NCI-H510A (cell line): Measurements from ENCODE around the gene AQP12B.
"Not testable (repeated sequence)": the region's sequence is repeated elsewhere in the genome, so short reads cannot be mapped to it uniquely, and the experiment has no call there.

Experiments used
- DNase-seq: peaks from one replicate; lab custom pipeline; 2025; lab: John Stamatoyannopoulos, UW

Gene AQP12B

DNA sequence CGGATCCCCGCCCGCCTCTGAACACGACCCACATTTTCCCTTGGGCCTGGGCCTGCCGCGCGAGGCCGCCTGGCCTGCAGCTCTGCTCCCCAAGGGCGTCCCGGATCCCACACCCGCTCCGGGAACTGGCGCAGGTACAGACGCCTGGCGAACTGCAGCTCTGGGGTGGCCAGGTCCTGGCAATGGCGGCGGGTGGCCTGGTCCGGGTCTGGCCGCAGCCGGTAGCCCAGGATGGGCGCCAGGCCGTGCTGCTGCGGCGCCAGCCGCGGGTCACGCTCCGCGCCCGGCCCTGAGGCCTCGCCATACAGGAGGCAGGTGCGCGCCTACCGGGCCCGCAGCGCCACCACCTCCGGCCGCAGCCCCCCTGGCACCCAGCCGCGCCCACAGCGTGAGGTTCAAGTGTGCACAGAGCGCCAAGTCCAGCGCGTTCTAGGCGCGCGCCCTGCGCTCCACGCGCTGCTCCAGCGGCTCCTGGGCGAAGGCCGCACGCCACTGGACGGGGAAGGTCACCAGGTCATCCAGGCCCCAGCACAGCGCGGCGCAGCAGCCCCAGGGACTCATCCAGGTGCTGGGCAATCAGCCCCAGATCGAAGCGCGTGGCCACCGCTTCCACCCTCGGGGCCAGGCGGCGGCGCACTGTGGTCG, 18.5 kb upstream of the AQP12B start:
- DNase-seq = no peak

DNA sequence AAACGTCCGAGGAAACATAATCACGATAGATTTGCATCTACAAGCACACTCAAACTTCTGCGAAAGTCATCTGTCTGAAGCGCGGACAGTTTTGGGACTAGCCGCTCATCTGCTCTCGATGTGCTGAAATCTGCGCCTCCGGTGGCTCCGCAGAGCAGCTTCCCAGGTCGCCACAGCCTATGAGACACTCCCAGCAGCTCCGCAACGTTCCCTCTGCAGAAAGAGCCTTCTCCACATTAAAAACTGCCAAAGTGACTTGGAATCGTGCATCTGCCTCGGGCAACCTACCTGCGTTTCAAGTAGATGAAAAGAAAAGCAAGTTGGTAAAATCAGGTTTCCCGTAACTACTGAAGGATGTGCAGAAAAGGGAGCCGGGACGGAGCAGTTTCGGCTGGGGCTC, 17.9 kb upstream of the AQP12B start:
- not testable (repeated sequence) for DNase-seq

GRCh38 chr2:240699835-240700234, 17.1 kb upstream of the AQP12B start:
- not testable (repeated sequence) for DNase-seq

DNA sequence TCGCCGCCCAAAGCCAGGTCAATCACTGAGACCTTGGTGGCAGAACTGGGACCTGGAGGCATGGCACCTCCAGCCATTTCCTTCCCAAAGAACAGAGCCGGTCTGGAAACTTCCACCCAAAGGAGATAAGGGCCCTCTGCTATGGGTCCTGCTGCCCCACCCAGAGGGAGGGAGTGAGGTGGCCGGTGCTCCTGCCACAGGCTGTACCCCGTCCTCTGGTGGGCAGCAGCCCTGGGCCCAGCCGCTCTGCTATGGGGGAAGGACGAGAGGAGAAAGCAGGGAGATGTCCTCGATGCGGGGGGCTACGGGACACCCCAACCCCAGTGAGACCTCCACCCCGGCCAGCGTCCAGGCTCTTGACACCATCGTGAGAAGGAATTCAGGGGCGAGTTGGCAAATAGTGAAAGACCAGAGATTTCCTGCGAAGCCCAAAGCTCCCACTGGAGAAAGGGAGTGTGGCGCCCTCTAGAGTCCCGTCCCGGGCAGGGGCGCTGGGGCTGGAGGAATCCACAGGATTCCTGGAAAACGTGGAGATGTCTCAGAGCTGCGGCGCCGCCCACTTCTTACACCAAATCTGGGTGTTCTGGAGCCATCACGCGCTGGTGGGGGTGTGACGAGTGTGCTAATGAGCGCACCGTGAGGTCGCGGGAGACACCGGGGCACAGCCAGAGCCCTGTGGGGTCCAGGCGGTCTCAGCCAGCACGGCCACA, 16.3 kb upstream of the AQP12B start:
- not testable (repeated sequence) for DNase-seq

DNA sequence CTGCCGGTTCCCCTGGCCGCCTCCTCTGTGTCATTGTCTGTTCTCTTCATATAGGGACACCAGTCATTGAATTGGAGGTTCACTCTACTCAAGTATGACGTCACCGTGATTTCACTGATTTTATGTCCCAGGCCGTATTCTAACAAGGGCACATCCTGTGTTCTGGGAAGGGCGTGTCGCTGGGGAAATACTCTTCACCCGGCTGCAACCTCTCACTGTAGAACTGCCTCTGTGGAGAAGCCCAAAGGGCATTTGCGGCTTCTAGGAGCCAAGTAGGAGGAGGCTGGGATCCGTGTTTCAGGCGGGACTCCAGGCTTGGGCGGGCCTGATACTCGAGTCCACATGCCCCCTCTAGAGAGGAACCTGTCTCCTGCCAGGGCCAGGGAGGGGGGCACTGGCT, 13.8 kb upstream of the AQP12B start:
- DNase-seq = not testable (repeated sequence)

GRCh38 chr2:240695593-240695992, 12.9 kb upstream of the AQP12B start:
- not testable (repeated sequence) for DNase-seq

DNA sequence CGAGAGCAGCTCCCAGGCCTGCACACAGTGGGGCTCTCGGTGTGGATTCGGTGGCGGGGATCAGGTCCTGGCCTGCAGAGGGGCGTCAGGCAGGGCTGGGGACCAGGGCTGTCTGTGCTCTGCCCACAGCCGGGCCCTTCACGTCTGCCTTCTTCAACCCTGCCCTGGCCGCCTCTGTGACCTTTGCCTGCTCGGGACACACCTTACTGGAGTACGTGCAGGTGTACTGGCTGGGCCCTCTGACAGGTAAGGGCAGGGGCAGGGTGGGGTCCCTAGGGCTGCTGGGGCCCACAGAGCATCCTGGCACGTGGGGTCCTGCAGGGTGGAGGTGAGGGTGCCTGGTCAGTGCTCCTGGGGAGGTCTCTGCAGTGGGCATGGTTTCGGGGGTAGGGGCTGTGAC, 11.6 kb upstream of the AQP12B start:
- DNase-seq = not testable (repeated sequence)

DNA sequence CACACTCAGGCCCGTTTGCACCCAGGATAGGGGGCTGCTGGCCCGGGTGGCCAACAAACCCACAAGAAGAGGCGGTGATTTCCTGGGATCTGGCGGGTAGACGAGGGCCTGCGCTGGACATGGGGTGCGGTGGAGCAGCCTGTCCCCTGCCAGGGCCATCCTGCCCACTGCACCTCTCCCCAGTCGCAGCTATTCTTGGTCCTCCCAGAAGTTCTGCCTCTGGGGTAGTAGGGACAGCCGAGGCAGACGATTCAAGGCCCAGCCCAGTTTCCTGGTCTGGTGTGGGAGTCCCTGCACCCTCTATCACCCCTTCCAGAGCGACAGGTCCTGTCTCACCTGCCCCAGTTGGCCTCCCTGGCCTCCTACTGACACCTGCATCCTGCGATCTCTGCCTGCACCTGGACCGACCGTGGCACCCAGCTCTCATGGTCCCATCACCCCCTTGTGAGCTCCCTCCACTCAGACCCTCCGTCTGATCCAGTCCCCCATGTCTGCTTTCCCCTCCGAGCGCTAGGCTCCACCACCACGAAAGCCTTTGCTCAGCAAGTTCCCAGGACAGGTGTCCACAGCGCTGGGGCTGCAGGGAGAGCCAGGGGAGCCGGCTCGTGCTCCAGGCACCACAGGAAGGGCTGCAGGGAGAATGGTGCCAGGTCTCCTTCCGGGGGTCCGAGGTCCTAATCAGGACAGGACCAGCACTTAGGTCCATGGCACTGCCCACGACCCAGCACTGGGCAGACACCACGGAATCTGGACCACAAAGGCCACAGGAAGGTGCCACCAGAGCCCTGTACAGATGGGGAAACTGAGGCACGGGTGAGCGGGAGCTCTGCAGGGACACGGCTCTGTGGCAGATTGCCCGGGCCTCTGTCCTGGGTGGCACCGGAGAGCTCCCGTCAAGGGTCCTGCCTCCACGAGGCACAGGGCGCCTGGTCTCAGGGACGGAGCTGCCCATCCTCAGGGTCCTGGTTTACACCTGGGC, 10.2 kb upstream of the AQP12B start:
- not testable (repeated sequence) for DNase-seq

DNA sequence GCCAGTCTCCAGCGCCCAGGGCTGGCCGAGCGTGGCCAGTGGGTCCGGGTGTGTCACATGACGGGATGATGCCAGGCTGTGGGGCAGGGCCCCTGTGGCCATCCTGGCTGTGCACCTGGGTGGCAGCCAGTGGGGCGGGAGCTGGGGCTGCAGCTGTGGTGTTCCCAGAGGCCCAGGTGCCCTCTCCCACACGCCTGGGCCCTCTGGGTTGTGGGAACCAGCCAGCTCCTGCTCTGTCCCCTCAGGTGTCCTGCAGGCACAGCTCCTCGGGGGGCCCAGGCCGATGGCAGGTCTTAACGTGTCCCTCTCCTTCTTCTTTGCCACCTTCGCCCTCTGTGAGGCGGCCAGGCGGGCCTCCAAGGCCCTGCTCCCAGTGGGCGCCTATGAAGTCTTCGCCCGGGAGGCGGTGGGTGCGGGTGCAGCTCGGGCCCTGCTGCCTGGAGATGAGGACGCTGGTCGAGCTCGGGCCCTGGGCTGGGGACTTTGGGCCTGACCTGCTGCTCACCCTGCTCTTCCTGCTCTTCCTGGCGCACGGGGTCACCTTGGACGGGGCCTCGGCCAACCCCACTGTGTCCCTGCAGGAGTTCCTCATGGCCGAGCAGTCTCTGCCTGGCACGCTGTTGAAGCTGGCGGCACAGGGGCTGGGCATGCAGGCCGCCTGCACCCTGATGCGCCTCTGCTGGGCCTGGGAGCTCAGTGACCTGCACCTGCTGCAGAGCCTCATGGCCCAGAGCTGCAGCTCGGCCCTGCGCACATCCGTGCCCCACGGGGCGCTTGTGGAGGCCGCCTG, 9.1 kb upstream of the AQP12B start, which contains the start of gene AQP12A:
Gene AQP12A, plus strand, starts transcription at position 236 of the 790 bp plus-strand sequence. Its CDS starts 48 bp downstream, at position 284.
- not testable (repeated sequence) for DNase-seq

- not testable (repeated sequence) for DNase-seq
Observed at GRCh38 chr2:240691075-240691427, 8.4 kb upstream of the AQP12B start.

- DNase-seq = not testable (repeated sequence)
Observed at GRCh38 chr2:240690421-240691074, 7.9 kb upstream of the AQP12B start.

- DNase-seq = no peak
Observed at GRCh38 chr2:240689975-240690374, 7.3 kb upstream of the AQP12B start.

- DNase-seq = no peak
Observed at GRCh38 chr2:240688553-240688919, 5.9 kb upstream of the AQP12B start.

- DNase-seq = no peak
Observed at GRCh38 chr2:240687741-240688552, 5.3 kb upstream of the AQP12B start.

DNA sequence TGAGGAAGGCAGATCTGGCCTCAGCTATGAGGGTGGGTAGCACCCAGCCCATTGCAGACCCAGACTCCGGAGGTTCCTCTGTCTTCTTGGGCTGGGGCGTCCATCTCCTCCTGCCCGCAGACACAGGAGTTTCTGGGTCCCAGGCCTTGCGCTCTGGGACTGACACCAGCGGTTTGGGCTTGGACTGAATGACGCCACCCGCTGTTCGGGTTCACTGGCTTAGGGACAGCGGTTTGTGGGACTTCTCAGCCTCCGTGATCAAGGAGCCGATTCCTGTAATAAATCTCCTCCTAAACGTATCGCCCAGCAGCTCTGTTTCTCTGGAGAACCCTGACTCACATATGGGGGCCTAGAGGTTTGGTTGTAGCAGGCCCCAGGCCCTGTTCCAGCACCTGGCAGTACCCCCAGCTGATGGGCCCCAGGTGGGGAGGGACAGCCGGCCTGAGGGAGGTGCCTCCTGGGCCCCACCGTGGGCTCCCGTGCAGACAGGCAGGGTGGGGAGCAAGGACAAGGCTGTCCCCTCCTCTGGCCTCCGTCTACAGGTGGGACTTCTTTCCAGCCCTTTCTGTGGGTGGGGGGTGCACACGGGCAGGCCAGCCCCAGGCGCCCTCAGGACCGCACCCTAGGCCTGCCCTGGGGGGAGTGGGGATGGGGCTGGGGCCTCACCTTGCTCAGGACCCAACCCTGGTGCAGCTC, 4.5 kb upstream of the AQP12B start:
- no peak for DNase-seq

DNA sequence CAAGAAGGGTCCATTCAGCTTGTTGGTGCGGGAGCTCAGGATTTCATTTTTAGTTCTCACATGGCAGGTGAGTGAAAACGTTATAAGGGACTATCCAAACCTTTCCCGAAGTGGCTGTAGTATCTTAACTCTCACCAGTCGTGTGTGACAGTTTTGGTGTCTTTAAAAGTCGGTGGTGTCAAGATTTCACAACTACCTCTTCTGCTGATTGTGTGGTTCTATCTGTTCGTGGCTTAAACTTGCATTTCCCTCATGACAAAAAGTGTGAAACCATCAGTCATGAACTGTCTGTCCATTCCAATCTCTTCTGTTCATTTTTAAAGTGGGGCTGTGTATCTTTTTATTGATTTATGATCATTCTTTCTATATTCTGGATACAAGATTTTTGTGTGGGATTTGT, 3.8 kb upstream of the AQP12B start:
- no peak for DNase-seq

DNA sequence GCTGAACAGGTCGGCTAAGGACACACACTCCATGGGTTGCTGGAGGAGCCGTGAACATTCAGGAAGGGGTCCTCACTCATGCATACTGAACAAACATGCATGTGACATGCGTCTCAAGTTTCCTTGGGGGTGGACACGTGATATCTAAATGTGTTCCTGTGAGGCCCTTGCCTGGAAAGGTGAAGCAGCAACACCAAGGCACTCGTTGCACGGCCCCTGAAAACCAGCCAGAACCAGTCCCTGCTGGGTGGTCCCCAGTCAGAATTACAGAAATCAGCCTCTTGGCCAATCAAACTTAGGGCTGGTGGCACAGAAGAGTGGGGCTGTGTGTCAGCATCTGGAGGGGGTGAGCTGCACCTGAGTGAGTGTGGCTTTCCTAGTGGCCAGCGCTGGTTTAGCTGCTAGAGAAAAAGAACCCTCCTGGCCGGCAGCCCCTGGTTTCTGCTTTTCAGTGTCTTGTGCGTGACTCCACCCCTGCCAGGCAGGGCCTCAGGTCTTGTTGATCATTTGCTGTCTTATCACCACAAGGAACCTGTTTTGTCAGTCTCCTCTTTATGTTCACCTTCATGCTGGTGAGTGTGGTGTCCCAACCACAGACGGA, 3.2 kb upstream of the AQP12B start:
- DNase-seq = peak; percentile 70

- not testable (repeated sequence) for DNase-seq
Observed at GRCh38 chr2:240683980-240684728, 1.5 kb upstream of the AQP12B start.
